Psoas muscle (tissue), 8 donors: ENCODE measurements around the gene KIF23. TPM values are rescaled to one million over a fixed set of nuclear protein-coding genes. Genes with fewer than 3 reads are reported as not detected.

Experiments
- ATAC-seq, 4 donors: fragments of 200-7000 bp; cut with Tn5 transposase; one replicate each; pipeline ENCODE4 v1.9.1; 2020; ENCODE audit warnings: moderate library complexity in 3 of 4, mild to moderate bottlenecking in 2 of 4
- DNase-seq, 2 donors: peaks; one replicate each; pipeline ENCODE4 v3.0.0-alpha.2; 2020
- H3K27ac ChIP-seq: fragments of 200-600 bp; one replicate; pipeline ENCODE4 v1.8.0; 2022
- H3K27me3 ChIP-seq, 3 donors: fragments of 200-600 bp in 1 of 3; one replicate each; pipeline versions ENCODE4 v1.6.1 to v1.8.0; 2013 to 2022; ENCODE audit warnings: low read length in 2 of 3, mild to moderate bottlenecking in 2 of 3, moderate library complexity in 1 of 3; ENCODE audit not compliant: insufficient read depth in 3 of 3
- H3K36me3 ChIP-seq, 2 donors: fragments of 200-600 bp in 1 of 2; one replicate each; pipeline versions ENCODE4 v1.6.1 to v1.8.0; 2013 to 2022; ENCODE audit warnings: low read depth in 1 of 2, mild to moderate bottlenecking in 1 of 2, moderate library complexity in 1 of 2; ENCODE audit not compliant: insufficient read depth in 1 of 2
- H3K4me1 ChIP-seq: fragments of 200-600 bp; one replicate; pipeline ENCODE4 v1.8.0; 2022
- H3K4me3 ChIP-seq: fragments of 200-600 bp; one replicate; pipeline ENCODE4 v1.8.0; 2022; ENCODE audit warnings: mild to moderate bottlenecking
- H3K9me3 ChIP-seq: fragments of 200-600 bp; one replicate; pipeline ENCODE4 v1.8.0; 2022
- WGBS, 3 donors: extraction: QIAGEN DNeasy Blood & Tissue Kit; methylation state at CpG; one replicate each; pipeline versions ENCODE4 v1.1.6 to v1.1.7; 2013; 5-methylcytosine and 5-hydroxymethylcytosine counted together
- intact Hi-C, 2 donors: fragments of 100-400 bp; cut with DNase I; formaldehyde crosslinking; loops; one replicate each; pipeline versions ENCODE4 v1.11.0 to v1.14.2; 2022
- polyA plus RNA-seq, 3 donors: library from polyadenylated mRNA; stranded (reverse); fragments of 200-250 nt; gene quantifications; one replicate each; pipeline ENCODE4 v1.2.3, GENCODE V29; 2013
- total RNA-seq, 4 donors: library from RNA; stranded (reverse); fragmentation: NEBNext Ultra II Directional in 2 of 4; extraction: Animal tissue kit (Norgen Biotek cat#: 25700) in 2 of 4; gene quantifications; one replicate each; pipeline versions ENCODE4 v1.2.1 to v1.2.4, GENCODE V29; 2021 to 2023
- TF ChIP-seq, protein P1 (sequence below): fragments of 200-600 bp; IDR thresholded peaks from one replicate; pipeline ENCODE4 v1.8.0; 2022; ENCODE audit warnings: antibody characterized with exemption
- donor health status: healthy with polysubstance abuse.
- donor health status: DM: no; HTN: no; CAD: no; lungs with moderate emphysema.
- donor health status: Bipolar disorder and iron deficiency.
- donor health status: healthy.
- donor health status: DM: yes; HTN: yes; CAD: no.
- donor health status: DM: no; HTN: no; CAD: no.
- donor health status: DM: no; HTN: no; CAD: no.
- donor health status: DM: yes; HTN: yes; CAD: no.

KIF23 gene
- total and polyA plus RNA-seq, 7 donors, result 0.04 to 0.69 (median 0.41) TPM; not detected in 1

DNA sequence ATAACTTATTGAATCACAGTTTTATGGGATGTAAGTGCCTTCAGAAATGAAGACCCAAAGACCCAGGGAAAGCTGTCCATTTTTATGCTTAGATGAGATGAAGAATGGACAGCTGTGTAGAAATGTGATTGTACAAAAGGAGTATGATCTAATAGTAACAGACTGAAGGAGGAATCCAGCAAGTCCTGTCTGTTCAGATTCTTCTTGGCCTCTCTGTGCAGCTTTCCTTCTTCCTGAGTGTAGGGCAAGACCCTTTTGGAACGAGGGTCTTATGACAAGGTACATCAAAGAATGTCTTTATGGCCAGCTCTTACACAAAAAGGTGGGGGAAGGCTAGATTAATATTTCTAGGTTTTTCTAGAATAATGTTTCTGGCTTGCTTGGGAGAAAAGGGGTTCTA lies 1.4 kb upstream of the KIF23 start:
- H3K27ac ChIP-seq, result no peak overlapping the region
- no peaks in the 10 kb centered on the region for H3K4me1 ChIP-seq
- H3K4me3 ChIP-seq, result no peak overlapping the region
- DNase-seq (no peak), ATAC-seq (no peak)
- no peaks in the 10 kb centered on the region for H3K36me3 ChIP-seq
- TF ChIP-seq, protein P1, sequence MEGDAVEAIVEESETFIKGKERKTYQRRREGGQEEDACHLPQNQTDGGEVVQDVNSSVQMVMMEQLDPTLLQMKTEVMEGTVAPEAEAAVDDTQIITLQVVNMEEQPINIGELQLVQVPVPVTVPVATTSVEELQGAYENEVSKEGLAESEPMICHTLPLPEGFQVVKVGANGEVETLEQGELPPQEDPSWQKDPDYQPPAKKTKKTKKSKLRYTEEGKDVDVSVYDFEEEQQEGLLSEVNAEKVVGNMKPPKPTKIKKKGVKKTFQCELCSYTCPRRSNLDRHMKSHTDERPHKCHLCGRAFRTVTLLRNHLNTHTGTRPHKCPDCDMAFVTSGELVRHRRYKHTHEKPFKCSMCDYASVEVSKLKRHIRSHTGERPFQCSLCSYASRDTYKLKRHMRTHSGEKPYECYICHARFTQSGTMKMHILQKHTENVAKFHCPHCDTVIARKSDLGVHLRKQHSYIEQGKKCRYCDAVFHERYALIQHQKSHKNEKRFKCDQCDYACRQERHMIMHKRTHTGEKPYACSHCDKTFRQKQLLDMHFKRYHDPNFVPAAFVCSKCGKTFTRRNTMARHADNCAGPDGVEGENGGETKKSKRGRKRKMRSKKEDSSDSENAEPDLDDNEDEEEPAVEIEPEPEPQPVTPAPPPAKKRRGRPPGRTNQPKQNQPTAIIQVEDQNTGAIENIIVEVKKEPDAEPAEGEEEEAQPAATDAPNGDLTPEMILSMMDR, result no peak
- WGBS, 3 donors, result 79 to 90% (median 87%) methylated on average over 1 of the region's 1 CpG
- intact Hi-C loops, result no loop called here
- no peaks in the 10 kb centered on the region for H3K9me3 ChIP-seq
- H3K27me3 ChIP-seq, result peaks cover 0 to 16% (median 0%) of the 10 kb centered on the region in 3 donors

DNA sequence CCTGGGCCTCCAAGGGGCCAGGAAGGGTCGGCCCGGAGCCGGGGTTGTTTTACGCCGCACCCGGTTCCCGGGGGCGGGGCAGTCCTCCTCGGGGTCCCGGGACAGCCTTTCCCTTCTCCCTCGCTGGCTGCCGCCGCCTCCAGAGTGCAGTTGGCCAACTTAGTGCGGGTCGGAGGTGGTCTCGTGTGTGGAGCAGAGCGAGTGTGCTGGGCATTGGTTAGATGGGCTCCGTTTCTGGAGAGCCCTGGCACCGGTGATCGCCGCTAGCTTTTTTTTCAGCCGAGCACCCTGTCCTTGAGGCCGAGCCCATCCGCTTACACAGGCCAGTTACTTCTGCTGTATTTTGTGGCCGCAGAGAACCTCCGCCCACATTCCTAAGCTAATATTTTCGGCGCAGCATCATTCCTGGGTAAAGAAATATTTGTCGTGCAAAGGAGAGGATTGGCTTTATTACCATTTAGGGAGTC lies 585 bp downstream of the KIF23 start:
- H3K4me3 ChIP-seq, result peak overlapping the region; percentile 86
- TF ChIP-seq, protein P1, result no peak
- H3K27ac ChIP-seq, result peak overlapping the region; percentile 10
- peak; percentile 17 to 44 (median 26) for ATAC-seq
- no peaks in the 10 kb centered on the region for H3K36me3 ChIP-seq
- peaks cover 0 to 16% (median 0%) of the 10 kb centered on the region in 3 donors for H3K27me3 ChIP-seq
- intact Hi-C loops, result no loop called here
- WGBS, 3 donors, result 0 to 1% (median 1%) methylated on average over 15 to 29 of the region's 29 CpGs
- no peak for DNase-seq
- H3K9me3 ChIP-seq, result no peaks in the 10 kb centered on the region
- no peaks in the 10 kb centered on the region for H3K4me1 ChIP-seq

DNA sequence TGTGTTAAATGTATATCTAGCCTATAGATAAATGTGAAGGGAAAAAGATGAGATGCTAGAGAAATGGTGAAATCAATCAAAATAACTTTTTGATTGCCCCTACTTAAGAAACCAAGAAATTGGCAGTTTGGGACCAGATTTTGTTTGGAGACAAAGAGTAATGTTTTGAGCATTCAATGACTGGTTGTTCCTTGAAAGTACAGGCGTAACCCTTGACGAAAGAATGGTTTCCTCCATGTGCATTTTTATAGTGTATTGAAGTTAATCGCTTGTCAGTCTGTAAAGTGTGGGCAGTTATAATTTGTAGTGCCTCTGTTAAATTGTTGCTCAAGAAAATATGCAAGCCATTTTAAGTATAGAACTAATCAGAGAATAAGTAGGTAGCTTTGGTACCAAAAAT lies 1.2 kb downstream of the KIF23 start:
- no peak overlapping the region for H3K27ac ChIP-seq
- H3K4me3 ChIP-seq, result no peak overlapping the region

DNA sequence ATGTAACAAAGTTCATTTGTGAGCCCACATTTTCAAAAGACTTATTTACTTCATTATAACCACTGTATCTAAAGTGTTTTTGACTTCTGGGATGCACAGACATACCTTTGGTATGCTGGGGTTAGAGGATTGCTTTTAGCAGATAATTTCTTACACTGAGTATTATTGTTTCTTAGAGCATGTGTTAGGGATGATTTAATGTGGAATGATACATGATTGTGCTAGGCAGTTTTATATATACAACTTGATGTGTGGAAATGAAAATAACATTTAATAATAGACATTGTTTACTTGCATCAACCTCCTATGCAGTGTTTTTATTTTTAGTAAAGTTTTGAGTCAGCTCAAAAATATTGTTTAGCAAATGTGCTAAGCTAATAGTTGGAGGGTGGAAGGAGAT lies 3.4 kb downstream of the KIF23 start:
- H3K36me3 ChIP-seq, result no peaks in the 10 kb centered on the region
- ATAC-seq (no peak), DNase-seq (no peak)
- no peaks in the 10 kb centered on the region for H3K4me1 ChIP-seq
- intact Hi-C loops, result no loop called here
- H3K27me3 ChIP-seq, result peaks cover 0 to 16% (median 0%) of the 10 kb centered on the region in 3 donors
- H3K4me3 ChIP-seq, result no peak overlapping the region
- no peak overlapping the region for H3K27ac ChIP-seq
- TF ChIP-seq, protein P1, result no peak
- no peaks in the 10 kb centered on the region for H3K9me3 ChIP-seq

More for the DNA sequence above, 1.2 kb downstream of the KIF23 start:
- Histone ChIP-seq H3K36me3 (no peaks in the 10 kb centered on the region), H3K27me3 (peaks cover 0 to 16% (median 0%) of the 10 kb centered on the region in 3 donors), H3K4me1 (no peaks in the 10 kb centered on the region), H3K9me3 (no peaks in the 10 kb centered on the region)
- TF ChIP-seq, protein P1, result no peak
- WGBS, 3 donors, result 78 to 83% (median 79%) methylated on average over 3 of the region's 3 CpGs
- no peak for ATAC-seq
- DNase-seq, result no peak
- intact Hi-C loops, result no loop called here

DNA sequence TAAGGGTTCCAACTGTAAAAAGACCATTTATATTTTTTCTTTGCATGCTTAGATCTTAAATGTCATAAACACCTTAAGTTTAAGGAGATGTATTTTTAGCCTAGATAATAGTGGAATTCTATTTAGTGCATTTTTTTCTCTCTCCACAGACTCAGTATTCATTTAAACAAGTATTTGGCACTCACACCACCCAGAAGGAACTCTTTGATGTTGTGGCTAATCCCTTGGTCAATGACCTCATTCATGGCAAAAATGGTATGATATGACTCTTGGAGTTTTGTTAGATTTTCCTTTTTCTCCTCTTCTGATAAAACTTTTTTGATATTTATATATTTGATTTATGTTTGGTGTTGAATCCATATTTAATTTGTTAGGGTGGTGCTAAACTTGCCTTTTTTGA lies 7.3 kb downstream of the KIF23 start:
- ATAC-seq (no peak), DNase-seq (no peak)
- no peaks in the 10 kb centered on the region for H3K27me3 ChIP-seq
- intact Hi-C loops, result no loop called here
- H3K27ac ChIP-seq, result no peak overlapping the region
- no peaks in the 10 kb centered on the region for H3K4me1 ChIP-seq
- H3K9me3 ChIP-seq, result no peaks in the 10 kb centered on the region
- no peak overlapping the region for H3K4me3 ChIP-seq
- H3K36me3 ChIP-seq, result no peaks in the 10 kb centered on the region
- TF ChIP-seq, protein P1, result no peak
